Jurkat, Clone E6-1 (cell line): ENCODE measurements around the gene DNAJC7.
A peak's percentile ranks its signal among the peaks of the same experiment; 100 is the strongest.

ENCODE experiments used
- DNase-seq: peaks from one replicate; pipeline ENCODE4 v3.0.0-alpha.2; 2011; ENCODE audit warnings: low read depth, low spot score
- H3K4me3 ChIP-seq: 2 replicates; pipeline ENCODE4 v1.5.1; 2011; ENCODE audit warnings: mild to moderate bottlenecking, low read length, control low read depth, moderate library complexity

Gene DNAJC7

DNA sequence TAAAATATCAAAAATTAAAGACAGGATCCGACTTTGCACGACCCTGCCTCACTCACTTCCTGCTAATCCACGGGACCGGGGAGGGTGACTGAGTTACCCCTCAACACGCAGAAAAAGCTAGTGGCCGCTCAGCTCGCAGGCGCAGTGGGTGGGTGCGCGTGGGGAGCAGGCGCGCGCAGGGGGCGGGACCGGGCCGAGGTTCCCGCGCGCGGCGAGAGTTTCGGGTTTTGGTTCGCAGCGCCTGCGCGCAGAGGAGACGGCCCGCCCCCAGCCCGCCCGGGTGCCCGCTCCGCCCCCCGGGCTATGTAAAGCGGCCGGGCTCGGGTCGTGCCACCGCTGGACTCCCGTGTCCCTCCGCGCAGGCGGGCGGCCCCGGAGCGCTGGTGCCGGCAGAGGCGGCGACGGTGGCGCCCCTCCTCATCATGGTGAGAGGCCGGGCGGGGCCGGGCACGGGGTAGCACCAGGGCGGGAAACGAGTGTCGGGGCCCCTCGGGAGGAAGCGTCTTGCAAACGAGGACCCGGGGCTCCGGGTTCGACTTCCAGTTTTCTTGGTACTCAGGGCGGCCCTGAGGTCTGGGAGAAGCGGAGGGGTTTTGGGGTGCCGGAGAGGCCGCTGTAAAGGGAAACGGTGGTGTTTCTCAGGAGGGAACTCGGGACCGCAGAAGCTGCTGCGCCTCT, 50.6 kb downstream of the DNAJC7 start, which contains the start of gene CNP:
CNP (plus strand) TSS at position 333 of the 678 bp plus-strand sequence; CDS start at position 423, 90 bp downstream.
- DNase-seq: peak; percentile 72

DNA sequence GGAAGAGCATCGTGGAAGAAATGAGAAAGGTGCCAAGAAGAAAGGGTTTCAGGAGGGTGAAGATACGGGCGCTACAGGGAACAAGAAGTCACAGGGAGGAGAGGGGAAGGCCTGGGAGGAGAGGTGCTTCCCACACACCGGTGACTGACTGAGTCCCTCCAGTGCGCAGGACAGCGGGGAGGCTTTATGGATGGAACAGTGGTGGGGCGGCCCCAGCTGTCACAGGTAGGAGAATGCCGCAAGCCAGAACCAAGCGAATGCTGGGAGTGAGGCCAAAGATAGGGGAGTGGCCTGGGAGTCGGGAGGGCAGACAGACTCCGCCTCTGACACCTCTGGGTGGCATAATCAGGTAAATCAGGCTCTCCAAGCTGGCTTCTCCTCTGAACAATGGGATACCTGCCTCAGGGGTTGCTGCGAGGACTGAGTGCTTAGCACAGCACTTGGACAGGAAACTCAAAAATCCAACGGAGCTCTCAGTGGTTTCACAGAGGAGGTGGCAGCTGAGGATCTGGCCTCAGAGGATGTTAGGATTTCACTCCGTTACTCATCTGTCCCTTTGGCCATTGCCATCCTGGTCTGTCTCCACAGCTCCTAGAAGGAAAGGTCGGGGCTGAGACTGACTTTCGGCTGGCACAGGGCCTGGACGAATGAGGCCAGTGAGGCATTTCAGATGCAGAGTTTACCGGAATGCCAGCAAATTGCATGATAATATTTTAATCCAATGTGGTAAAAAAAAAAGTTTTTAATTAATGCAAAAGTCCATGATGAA, 51.4 kb downstream of the DNAJC7 start:
- no peak for DNase-seq
- H3K4me3 ChIP-seq: peak overlapping the region; percentile 82

More for the DNA sequence above, 50.6 kb downstream of the DNAJC7 start, which contains the start of gene CNP:
- H3K4me3 ChIP-seq: peak within 1 kb of the TSS; percentile 82

- peak; percentile 66 for DNase-seq
- no peak overlapping the region for H3K4me3 ChIP-seq
These were observed 54.3 kb downstream of the DNAJC7 start for GRCh38 chr17:41962768-41963434.

DNA sequence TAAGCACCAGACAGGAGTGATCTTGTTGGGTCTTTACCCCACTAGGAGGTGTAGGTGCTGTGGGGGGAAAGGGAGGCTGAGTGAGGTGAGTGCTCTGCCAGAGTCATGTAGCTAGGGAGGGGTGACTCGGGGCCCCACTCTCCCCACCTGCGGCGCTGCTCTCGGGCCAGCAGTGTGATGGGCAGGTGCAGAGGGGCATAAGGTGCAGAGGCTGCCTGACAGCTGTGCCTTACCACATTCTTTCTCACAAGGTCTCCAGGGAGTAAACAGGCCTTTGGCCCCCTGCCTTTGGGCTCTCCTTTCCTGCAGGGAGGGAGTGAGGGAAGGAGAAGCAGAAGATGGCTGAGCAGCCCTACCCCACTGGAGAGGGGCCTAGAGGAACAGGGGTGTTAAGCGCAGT, 55.1 kb downstream of the DNAJC7 start:
- H3K4me3 ChIP-seq: no peak overlapping the region
- DNase-seq: no peak

GRCh38 chr17:41959336-41960095, 57.7 kb downstream of the DNAJC7 start:
- no peak overlapping the region for H3K4me3 ChIP-seq
- DNase-seq: peak; percentile 24

- DNase-seq: no peak
- H3K4me3 ChIP-seq: no peak overlapping the region
These were observed 58.3 kb downstream of the DNAJC7 start for GRCh38 chr17:41959030-41959335.

DNA sequence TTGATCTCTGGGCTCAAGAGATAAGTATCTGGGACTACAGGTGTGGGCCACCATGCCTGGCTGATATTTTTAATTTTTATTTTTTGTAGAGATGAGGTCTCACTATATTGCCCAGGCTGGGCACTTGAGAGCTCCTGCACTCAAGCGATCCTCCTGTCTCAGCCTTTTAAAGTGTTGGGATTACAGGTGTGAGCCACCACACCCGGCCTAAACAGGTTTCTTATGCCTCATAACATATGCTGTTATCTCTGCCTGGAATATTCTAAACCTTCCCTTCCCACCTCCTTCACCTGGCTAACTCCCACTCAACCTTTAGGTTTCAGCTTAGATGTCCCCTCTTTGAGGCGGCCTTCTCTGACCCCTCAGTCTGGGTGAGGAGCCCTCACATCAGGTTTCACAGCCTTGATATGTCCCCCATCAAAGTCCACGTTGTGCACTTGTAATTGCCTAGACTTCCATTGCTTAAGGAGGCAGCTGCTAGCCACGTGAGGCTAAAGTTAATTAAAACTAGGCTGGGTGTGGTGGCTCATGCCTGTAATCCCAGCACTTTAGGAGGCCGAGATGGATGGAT, 59.3 kb downstream of the DNAJC7 start:
- no peak overlapping the region for H3K4me3 ChIP-seq
- no peak for DNase-seq

DNA sequence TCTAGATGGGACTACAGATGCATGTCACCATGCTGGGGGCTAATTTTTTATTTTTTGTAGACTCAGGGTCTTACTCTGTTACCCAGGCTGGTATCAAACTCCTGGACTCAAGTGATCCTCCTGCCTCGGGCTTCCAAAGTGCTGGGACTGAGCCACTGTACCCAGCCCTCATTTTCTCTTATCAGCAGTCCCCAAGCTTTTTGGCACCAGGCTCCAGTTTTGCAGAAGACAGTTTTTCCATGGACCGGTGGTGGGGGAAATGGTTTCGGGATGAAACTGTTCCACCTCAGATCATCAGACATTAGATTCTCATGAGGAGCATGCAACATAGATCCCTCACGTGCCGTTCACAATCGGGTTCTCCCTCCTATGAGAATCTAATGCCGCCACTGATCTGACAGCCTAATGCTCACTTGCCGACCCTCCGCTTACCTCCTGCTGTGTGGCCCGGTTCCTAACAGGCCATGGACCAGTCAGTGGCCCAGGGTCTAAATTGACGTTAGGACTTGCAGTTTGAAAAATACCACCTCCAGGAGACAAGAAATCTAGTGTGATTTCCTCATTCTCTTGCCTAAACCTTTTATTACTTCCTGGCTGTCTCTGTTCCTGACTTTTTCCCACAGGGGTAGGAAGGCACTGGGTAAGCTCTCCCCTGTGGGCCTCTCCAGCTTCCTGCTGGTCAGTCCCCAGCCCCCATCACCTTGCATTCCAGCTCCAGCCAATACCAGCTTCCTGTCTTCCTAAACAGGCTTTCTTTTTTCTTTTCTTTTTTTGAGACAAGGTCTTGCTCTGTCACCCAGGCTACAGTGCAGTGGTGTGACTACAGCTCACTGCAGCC, 60.0 kb downstream of the DNAJC7 start:
- H3K4me3 ChIP-seq: no peak overlapping the region
- DNase-seq: no peak

DNA sequence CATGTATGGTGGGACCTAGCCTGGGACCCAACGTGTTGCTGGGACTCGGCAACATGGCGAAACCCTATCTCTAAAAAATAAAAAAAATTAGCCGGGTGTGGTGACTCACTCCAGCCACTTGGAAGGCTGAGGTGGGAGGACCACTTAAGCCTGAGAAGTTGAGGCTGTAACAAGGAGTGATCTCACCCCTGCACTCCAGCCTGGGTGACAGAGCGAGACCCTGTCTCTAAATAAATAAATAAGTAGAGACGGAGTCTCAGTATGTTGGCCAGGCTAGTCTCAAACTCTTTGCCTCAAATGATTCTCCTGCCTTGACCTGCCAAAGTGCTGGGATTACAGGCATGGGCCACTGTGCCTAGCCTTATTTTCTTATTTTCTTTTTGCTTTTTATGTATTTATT, 60.7 kb downstream of the DNAJC7 start:
- no peak for DNase-seq
- no peak overlapping the region for H3K4me3 ChIP-seq

GRCh38 chr17:41948762-41949460, 68.3 kb downstream of the DNAJC7 start:
- no peak for DNase-seq
- H3K4me3 ChIP-seq: no peak overlapping the region

- no peak overlapping the region for H3K4me3 ChIP-seq
- DNase-seq: no peak
These were observed 72.3 kb downstream of the DNAJC7 start for GRCh38 chr17:41944943-41945342.

- H3K4me3 ChIP-seq: no peak overlapping the region
- no peak for DNase-seq
These were observed 73.7 kb downstream of the DNAJC7 start for GRCh38 chr17:41943492-41943891.

- no peak for DNase-seq
- H3K4me3 ChIP-seq: no peak overlapping the region
These were observed 74.4 kb downstream of the DNAJC7 start for GRCh38 chr17:41942626-41943373.

DNA sequence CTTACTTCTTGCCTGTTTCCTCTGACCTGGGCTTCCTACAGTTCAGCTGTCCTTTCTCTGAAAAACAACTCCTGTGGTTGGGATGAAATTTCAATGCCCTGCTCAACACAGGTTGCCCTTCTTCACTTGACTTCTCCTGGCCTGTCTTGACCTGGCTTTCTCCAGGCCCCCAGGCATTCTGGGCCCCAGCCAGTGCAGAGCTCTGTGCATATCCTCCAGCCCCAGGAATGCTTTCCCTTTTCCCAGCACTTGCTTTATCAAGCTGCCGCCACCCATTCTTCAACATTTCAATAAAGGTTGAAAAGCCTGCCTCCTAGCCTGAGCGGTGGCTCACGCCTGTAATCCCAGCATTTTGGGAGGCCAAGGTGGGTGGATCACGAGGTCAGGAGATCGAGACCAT, 76.1 kb downstream of the DNAJC7 start:
- no peak overlapping the region for H3K4me3 ChIP-seq
- DNase-seq: no peak

- DNase-seq: no peak
- H3K4me3 ChIP-seq: no peak overlapping the region
These were observed 77.5 kb downstream of the DNAJC7 start for GRCh38 chr17:41939693-41940090.

GRCh38 chr17:41939044-41939692, 78.1 kb downstream of the DNAJC7 start:
- H3K4me3 ChIP-seq: no peak overlapping the region
- DNase-seq: no peak
